HepG2 (cell line): Measurements from ENCODE around the gene NEIL1. TPM values are rescaled to one million over a fixed set of nuclear protein-coding genes. Genes with fewer than 3 reads are reported as not detected.

ENCODE experiments used
- ATF1 ChIP-seq: IDR thresholded peaks from 2 replicates; pipeline ENCODE4 v1.6.1; 2016; ENCODE audit warnings: mild to moderate bottlenecking, control low read depth
- CBX1 ChIP-seq: IDR thresholded peaks from one replicate; pipeline ENCODE4 v1.6.1; 2016; ENCODE audit warnings: antibody characterized with exemption, low read depth
- CBX5 ChIP-seq: sonication (generic); formaldehyde crosslinking; IDR thresholded peaks from 2 replicates; pipeline ENCODE4 v1.4.0; 2020; ENCODE audit warnings: missing genetic modification reagents, borderline replicate concordance
- FIP1L1 ChIP-seq: fragments of 200-400 bp; formaldehyde crosslinking; IDR thresholded peaks from 2 replicates; pipeline ENCODE4 v1.6.1; 2018; ENCODE audit warnings: low read depth, mild to moderate bottlenecking, low read length, moderate library complexity, borderline replicate concordance; ENCODE audit not compliant: insufficient read depth
- FOSL2 ChIP-seq: sonication (generic); formaldehyde crosslinking; IDR thresholded peaks from 2 replicates; pipeline ENCODE4 v1.4.0; 2020; ENCODE audit warnings: missing genetic modification reagents
- GTF3A ChIP-seq: sonication (generic); formaldehyde crosslinking; conservative IDR thresholded peaks from 2 replicates; pipeline ENCODE4 v1.4.0; 2020; ENCODE audit warnings: mild to moderate bottlenecking, missing genetic modification reagents
- HMG20A ChIP-seq: IDR thresholded peaks from 2 replicates; pipeline ENCODE4 v1.6.1; 2016; ENCODE audit warnings: borderline replicate concordance
- NFE2L1 ChIP-seq: sonication (generic); formaldehyde crosslinking; IDR thresholded peaks from 2 replicates; pipeline ENCODE4 v1.4.0; 2020; ENCODE audit warnings: missing genetic modification reagents, mild to moderate bottlenecking, borderline replicate concordance
- NR2F1 ChIP-seq, 2 experiments: fragments of 450-650 bp in 1 of 2; formaldehyde crosslinking in 1 of 2; IDR thresholded peaks; 2 replicates each; pipeline versions ENCODE4 v1.5.0 to v1.6.1; 2016 to 2020; ENCODE audit warnings: mild to moderate bottlenecking in 1 of 2, missing compliant biosample characterization in 1 of 2, missing genetic modification reagents in 1 of 2, moderate library complexity in 1 of 2
- PATZ1 ChIP-seq: sonication (generic); formaldehyde crosslinking; IDR thresholded peaks from 2 replicates; pipeline ENCODE4 v1.4.0; 2020; ENCODE audit warnings: missing genetic modification reagents
- PAWR ChIP-seq: sonication (generic); formaldehyde crosslinking; IDR thresholded peaks from 2 replicates; pipeline ENCODE4 v1.4.0; 2020; ENCODE audit warnings: missing genetic modification reagents, mild to moderate bottlenecking, borderline replicate concordance
- PCBP1 ChIP-seq: fragments of 200-400 bp; formaldehyde crosslinking; IDR thresholded peaks from 2 replicates; pipeline ENCODE4 v1.6.1; 2017; ENCODE audit warnings: mild to moderate bottlenecking, low read depth, low read length, borderline replicate concordance
- REPIN1 ChIP-seq: sonication (generic); formaldehyde crosslinking; IDR thresholded peaks from 2 replicates; pipeline ENCODE4 v1.8.0; 2022; ENCODE audit warnings: missing genetic modification reagents, low read depth, mild to moderate bottlenecking, borderline replicate concordance
- RFX5 ChIP-seq: IDR thresholded peaks from 2 replicates; pipeline ENCODE4 v1.6.1; 2011; ENCODE audit warnings: low read depth, low read length, improper control_type of control experiment
- TCF7L2 ChIP-seq: IDR thresholded peaks from 2 replicates; pipeline ENCODE4 v1.6.1; 2011; ENCODE audit warnings: mild to moderate bottlenecking, low read depth, low read length, moderate library complexity
- TFE3 ChIP-seq: IDR thresholded peaks from 2 replicates; pipeline ENCODE4 v1.6.1; 2016
- YEATS4 ChIP-seq: sonication (generic); formaldehyde crosslinking; IDR thresholded peaks from 2 replicates; pipeline ENCODE4 v1.4.0; 2020; ENCODE audit warnings: missing genetic modification reagents, borderline replicate concordance
- ZBTB10 ChIP-seq: sonication (generic); formaldehyde crosslinking; IDR thresholded peaks from 2 replicates; pipeline ENCODE4 v1.4.0; 2020; ENCODE audit warnings: missing genetic modification reagents, borderline replicate concordance
- ZFP1 ChIP-seq: IDR thresholded peaks from 2 replicates; pipeline ENCODE4 v1.6.1; 2016
- ZNF33B ChIP-seq: sonication (generic); formaldehyde crosslinking; IDR thresholded peaks from 2 replicates; pipeline ENCODE4 v1.5.1; 2020; ENCODE audit warnings: mild to moderate bottlenecking, missing genetic modification reagents
- ZNF607 ChIP-seq: sonication (generic); formaldehyde crosslinking; IDR thresholded peaks from 2 replicates; pipeline ENCODE4 v1.5.1; 2020; ENCODE audit warnings: missing genetic modification reagents, mild to moderate bottlenecking, borderline replicate concordance
- ZNF784 ChIP-seq: sonication (generic); formaldehyde crosslinking; IDR thresholded peaks from 2 replicates; pipeline ENCODE4 v1.5.1; 2020; ENCODE audit warnings: missing genetic modification reagents, mild to moderate bottlenecking, borderline replicate concordance
- ZNF788 ChIP-seq: sonication (generic); formaldehyde crosslinking; IDR thresholded peaks from 2 replicates; pipeline ENCODE4 v1.5.0; 2020; ENCODE audit warnings: mild to moderate bottlenecking, missing genetic modification reagents, borderline replicate concordance
- polyA plus RNA-seq, 8 experiments: library from polyadenylated mRNA; depleted of rRNA in 3 of 8; stranded (reverse) in 7 of 8; unstranded in 1 of 8; fragments of >200 nt; fragmentation: Illumina TruSeq in 4 of 8; extraction: Trizol in 4 of 8; gene quantifications; 2 replicates each; pipeline versions ENCODE4 v1.2.1 to v1.2.3, GENCODE V29; 2011 to 2016; ENCODE audit warnings: low read depth in 4 of 8, missing spikeins in 1 of 8, mixed read lengths in 1 of 8; ENCODE audit not compliant: insufficient read depth in 1 of 8
- total RNA-seq, 5 experiments: library from RNA; depleted of rRNA; stranded (reverse); fragments of >200 nt; fragmentation: Illumina TruSeq; extraction: Trizol; gene quantifications; 2 replicates each; pipeline ENCODE4 v1.2.3, GENCODE V29; 2016; ENCODE audit warnings: low read depth in 1 of 5

NEIL1 gene
- total and polyA plus RNA-seq, 2 of the 13 experiments (the other 11 are each of a cell fraction or from before 2014, with no cell fraction given) = 10.4 to 15.5 TPM

- TF ChIP-seq NR2F1 (CRISPR knock-in tag; IDR thresholded peaks at IDR 0.05) = peak in 1 of 2 experiments; percentile 53; a peak in 1 of 4 replicates
- peak; percentile 87 for TF ChIP-seq CBX5 (CRISPR knock-in tag)
- TF ChIP-seq GTF3A (CRISPR knock-in tag) = no peak
- no peak for TF ChIP-seq FIP1L1
- TF ChIP-seq ZBTB10 = 0 out of 2 replicates have a peak, but pooled peaks have one; percentile 28
- peak; percentile 93 for TF ChIP-seq TFE3 (CRISPR knock-in tag)
- TF ChIP-seq FOSL2 (CRISPR knock-in tag) = peak; percentile 43; the same call in 1 of the 2 replicates
- no peak for TF ChIP-seq HMG20A (CRISPR knock-in tag)
- peak; percentile 76; the same call in 1 of the 2 replicates for TF ChIP-seq ZNF788 (CRISPR knock-in tag)
- peak; percentile 85 for TF ChIP-seq YEATS4
- TF ChIP-seq ZNF607 (CRISPR knock-in tag) = peak; percentile 47; the same call in 1 of the 2 replicates
- TF ChIP-seq REPIN1 (CRISPR knock-in tag) = peak; percentile 54; the same call in 1 of the 2 replicates
- no peak; the same call in 1 of the 2 replicates for TF ChIP-seq ZFP1
- no peak for TF ChIP-seq ZNF33B (CRISPR knock-in tag)
- peak; percentile 68; the same call in 1 of the 2 replicates for TF ChIP-seq ZNF784 (CRISPR knock-in tag)
- peak; percentile 34; the same call in 1 of the 2 replicates for TF ChIP-seq NFE2L1 (CRISPR knock-in tag)
- TF ChIP-seq CBX1 = no peak
- no peak for TF ChIP-seq TCF7L2
- TF ChIP-seq PAWR = no peak
- TF ChIP-seq ATF1 (CRISPR knock-in tag) = peak; percentile 50
- 0 out of 2 replicates have a peak, but pooled peaks have one; percentile 47 for TF ChIP-seq PCBP1
- no peak for TF ChIP-seq RFX5
- peak; percentile 85 for TF ChIP-seq PATZ1
Measured at GRCh38 chr15:75335705-75336355, 11.0 kb upstream of the NEIL1 start, which contains the start of gene COMMD4 (continued).
